Common myeloid progenitor, CD34-positive (primary cell): ENCODE measurements around the gene CAMK1.
A peak's percentile ranks its signal among the peaks of the same experiment; 100 is the strongest.

Source experiments
- CTCF ChIA-PET: fragments of 350-600 bp; sonication (Branson Sonifier 250); formaldehyde crosslinking; loops from one replicate; lab custom pipeline; 2021; ENCODE audit warnings: antibody characterized with exemption; lab: Charles Lee
- POLR2A ChIA-PET: fragments of 350-600 bp; sonication (Branson Sonifier 250); formaldehyde crosslinking; loops from one replicate; lab custom pipeline; 2021; ENCODE audit warnings: antibody characterized with exemption; lab: Charles Lee
- DNase-seq, 3 donors: peaks; one replicate each; pipeline versions ENCODE4 v3.0.0 to v3.0.0-alpha.2; 2013
- H3K27ac ChIP-seq, 2 experiments: 1 replicate in 1 of 2; 2 replicates in 1 of 2; pipeline ENCODE4 v1.7.0; 2013; ENCODE audit warnings: inconsistent platforms in 2 of 2, low read length in 2 of 2, mild to moderate bottlenecking in 2 of 2, low read depth in 1 of 2, moderate library complexity in 1 of 2; ENCODE audit not compliant: severe bottlenecking in 2 of 2, insufficient read depth in 1 of 2, poor library complexity in 1 of 2
- H3K27me3 ChIP-seq, 5 experiments: replicated peaks in 2 of 5; 1 replicate in 3 of 5; 2 replicates in 2 of 5; pipeline versions ENCODE4 v1.6.1 to v1.7.0; 2013; ENCODE audit warnings: low read length in 4 of 5, mild to moderate bottlenecking in 2 of 5, moderate library complexity in 2 of 5, inconsistent platforms in 1 of 5; ENCODE audit not compliant: insufficient read depth in 5 of 5, control insufficient read depth in 4 of 5
- H3K36me3 ChIP-seq, 4 experiments: 1 replicate in 2 of 4; 2 replicates in 2 of 4; pipeline versions ENCODE4 v1.6.1 to v1.7.0; 2013; ENCODE audit warnings: low read length in 3 of 4, control low read depth in 1 of 4, mild to moderate bottlenecking in 1 of 4; ENCODE audit not compliant: control insufficient read depth in 4 of 4, insufficient read depth in 4 of 4
- H3K4me1 ChIP-seq, 4 experiments: 1 replicate in 3 of 4; 2 replicates in 1 of 4; pipeline versions ENCODE4 v1.6.1 to v1.7.1; 2013; ENCODE audit warnings: low read length in 3 of 4, mild to moderate bottlenecking in 3 of 4, control low read depth in 1 of 4, inconsistent platforms in 1 of 4, moderate library complexity in 1 of 4; ENCODE audit not compliant: control insufficient read depth in 4 of 4, insufficient read depth in 4 of 4; ENCODE audit errors: control extremely low read depth in 1 of 4
- H3K4me3 ChIP-seq, 7 experiments: 1 replicate in 4 of 7; 2 replicates in 3 of 7; pipeline versions ENCODE4 v1.5.1 to v1.7.0; 2013; ENCODE audit warnings: mild to moderate bottlenecking in 7 of 7, low read length in 6 of 7, moderate library complexity in 6 of 7, inconsistent platforms in 2 of 7, low read depth in 2 of 7, control low read depth in 1 of 7; ENCODE audit not compliant: insufficient read depth in 4 of 7, control insufficient read depth in 1 of 7; ENCODE audit errors: extremely low read depth in 1 of 7
- H3K9me3 ChIP-seq, 5 experiments: 1 replicate in 4 of 5; 2 replicates in 1 of 5; pipeline versions ENCODE4 v1.6.1 to v1.7.1; 2013; ENCODE audit warnings: low read length in 4 of 5, mild to moderate bottlenecking in 2 of 5, inconsistent platforms in 1 of 5, low read depth in 1 of 5, moderate library complexity in 1 of 5; ENCODE audit not compliant: control insufficient read depth in 4 of 5, insufficient read depth in 2 of 5; ENCODE audit errors: control extremely low read depth in 1 of 5
- WGBS: methylation state at CpG from one replicate; pipeline ENCODE4 v1.1.5; 2013; ENCODE audit not compliant: insufficient coverage; 5-methylcytosine and 5-hydroxymethylcytosine counted together

Gene CAMK1

DNA sequence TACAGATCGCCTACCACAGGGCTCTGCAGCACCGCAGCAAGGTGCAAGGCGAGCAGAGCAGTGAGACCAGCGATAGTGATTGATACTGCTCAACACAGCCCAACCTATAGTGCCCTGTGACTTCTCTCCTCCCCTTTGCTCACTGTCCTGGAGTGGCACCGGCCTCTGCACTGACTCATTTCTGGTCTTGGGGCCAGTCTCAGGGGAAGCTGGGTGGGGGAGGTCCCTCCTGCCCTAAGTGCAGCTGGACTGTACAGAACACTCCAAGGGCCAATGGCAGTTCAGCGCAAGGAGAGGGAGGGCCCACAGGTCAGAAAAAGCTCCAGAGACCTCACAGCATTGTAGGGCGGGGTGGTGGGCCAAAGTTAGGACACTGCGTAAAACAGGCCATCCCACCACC lies 22.5 kb downstream of the CAMK1 start:
- no peak for DNase-seq
- POLR2A ChIA-PET, result no interaction called here
- Histone ChIP-seq H3K27me3 (no peaks in the 10 kb centered on the region), H3K27ac (no peak overlapping the region), H3K9me3 (no peaks in the 10 kb centered on the region), H3K36me3 (peaks cover 23 to 79% (median 65%) of the 10 kb centered on the region in 4 experiments), H3K4me3 (no peak overlapping the region), H3K4me1 (peaks cover 0 to 26% (median 16%) of the 10 kb centered on the region in 4 experiments)
- 98% methylated on average over 5 of the region's 8 CpGs for WGBS
- CTCF ChIA-PET, result interaction anchor here (2.9 to 9.5 kb wide), 2 partner anchors 10 to 15 kb away, joined by 13 to 68 read pairs; partner anchors contain the start of gene BRPF1

DNA sequence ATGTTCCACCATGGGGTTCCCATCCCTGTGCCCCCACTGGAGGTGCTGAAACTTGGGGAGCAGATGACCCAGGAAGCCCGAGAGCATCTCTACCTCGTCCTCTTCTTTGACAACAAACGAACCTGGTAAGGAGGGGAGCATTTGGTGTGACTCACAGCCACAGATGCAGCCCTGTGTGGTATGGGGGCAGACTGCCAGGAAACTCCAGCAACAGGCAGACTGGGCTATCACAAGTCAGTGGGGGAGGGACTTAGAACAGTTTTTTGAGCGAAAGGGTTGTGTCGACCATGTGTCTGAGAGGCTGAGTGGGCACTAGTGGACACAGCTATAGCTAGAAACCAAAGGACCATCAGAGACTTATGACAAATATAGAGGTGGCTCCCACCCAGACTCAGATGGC lies 23.4 kb downstream of the CAMK1 start:
- DNase-seq, result peak in 1 of 3 donors; percentile 26

DNA sequence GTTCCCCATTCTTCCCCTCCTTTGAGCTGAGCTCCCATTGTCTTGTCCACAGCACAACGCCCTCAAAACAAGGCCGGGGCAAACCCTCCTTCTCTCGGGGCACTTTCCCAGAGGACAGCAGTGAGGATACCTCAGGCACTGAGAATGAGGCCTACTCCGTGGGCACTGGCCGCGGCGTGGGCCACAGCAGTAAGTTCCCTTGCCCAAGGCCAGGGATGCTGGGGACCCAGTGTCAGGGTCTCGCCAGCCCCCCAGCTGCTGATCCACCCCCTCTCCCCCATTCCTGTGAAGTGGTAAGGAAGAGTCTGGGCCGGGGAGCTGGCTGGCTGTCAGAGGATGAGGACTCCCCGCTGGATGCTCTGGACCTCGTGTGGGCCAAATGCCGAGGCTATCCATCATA lies 24.2 kb downstream of the CAMK1 start:
- Histone ChIP-seq H3K9me3 (no peaks in the 10 kb centered on the region), H3K27ac (no peak overlapping the region), H3K27me3 (no peaks in the 10 kb centered on the region), H3K4me1 (peaks cover 0 to 14% (median 11%) of the 10 kb centered on the region in 4 experiments), H3K4me3 (no peak overlapping the region), H3K36me3 (peaks cover 29 to 86% (median 75%) of the 10 kb centered on the region in 4 experiments)
- no peak for DNase-seq
- CTCF ChIA-PET, result interaction anchor here (2.3 to 9.5 kb wide), 3 partner anchors 8 to 18 kb away, joined by 7 to 68 read pairs (median 13); partner anchors contain the start of gene BRPF1
- 98% methylated on average over 11 of the region's 12 CpGs for WGBS
- POLR2A ChIA-PET, result interaction anchor here (1.6 kb wide), 1 partner anchor 15 kb away, joined by 7 read pairs; the partner anchor contains the start of gene BRPF1

More for the DNA sequence above, 23.4 kb downstream of the CAMK1 start:
- 94% methylated on average over 5 of the region's 5 CpGs for WGBS
- peaks cover 27 to 81% (median 69%) of the 10 kb centered on the region in 4 experiments for H3K36me3 ChIP-seq
- no peaks in the 10 kb centered on the region for H3K9me3 ChIP-seq
- H3K4me3 ChIP-seq, result no peak overlapping the region
- ChIA-PET POLR2A (no interaction called here), CTCF (interaction anchor here (2.3 to 9.5 kb wide), 3 partner anchors 9 to 19 kb away, joined by 7 to 68 read pairs (median 13); partner anchors contain the start of gene BRPF1)
- peaks cover 0 to 22% (median 16%) of the 10 kb centered on the region in 4 experiments for H3K4me1 ChIP-seq
- no peak overlapping the region for H3K27ac ChIP-seq
- H3K27me3 ChIP-seq, result no peaks in the 10 kb centered on the region

DNA sequence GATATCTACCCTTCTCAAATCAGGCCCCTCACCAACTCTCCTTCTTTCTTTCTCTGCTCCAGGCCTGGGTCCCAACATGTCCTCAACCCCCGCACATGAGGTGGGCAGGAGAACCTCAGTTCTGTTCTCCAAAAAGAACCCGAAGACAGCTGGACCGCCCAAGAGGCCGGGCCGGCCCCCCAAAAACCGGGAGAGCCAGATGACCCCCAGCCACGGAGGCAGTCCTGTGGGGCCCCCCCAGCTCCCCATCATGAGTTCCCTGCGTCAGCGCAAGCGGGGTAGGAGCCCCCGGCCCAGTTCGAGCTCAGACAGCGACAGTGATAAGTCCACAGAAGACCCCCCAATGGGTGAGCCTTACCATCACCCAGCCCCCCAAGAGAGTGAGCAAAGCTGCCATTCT lies 25.6 kb downstream of the CAMK1 start:
- ChIA-PET POLR2A (interaction anchor here (1.2 to 1.6 kb wide), 2 partner anchors 11 to 13 kb away, joined by 5 to 7 read pairs; partner anchors contain the start of gene BRPF1), CTCF (interaction anchor here (0.6 to 9.5 kb wide), 5 partner anchors 12 to 975 kb away, joined by 3 to 68 read pairs (median 4); partner anchors contain the start of genes BRPF1 and OXTR)
- 96% methylated on average over 12 of the region's 13 CpGs for WGBS
- Histone ChIP-seq H3K27ac (no peak overlapping the region), H3K9me3 (no peaks in the 10 kb centered on the region), H3K36me3 (peaks cover 33 to 98% (median 88%) of the 10 kb centered on the region in 4 experiments), H3K4me1 (peaks cover 0 to 3% (median 2%) of the 10 kb centered on the region in 4 experiments), H3K4me3 (no peak overlapping the region), H3K27me3 (no peaks in the 10 kb centered on the region)
- no peak for DNase-seq

DNA sequence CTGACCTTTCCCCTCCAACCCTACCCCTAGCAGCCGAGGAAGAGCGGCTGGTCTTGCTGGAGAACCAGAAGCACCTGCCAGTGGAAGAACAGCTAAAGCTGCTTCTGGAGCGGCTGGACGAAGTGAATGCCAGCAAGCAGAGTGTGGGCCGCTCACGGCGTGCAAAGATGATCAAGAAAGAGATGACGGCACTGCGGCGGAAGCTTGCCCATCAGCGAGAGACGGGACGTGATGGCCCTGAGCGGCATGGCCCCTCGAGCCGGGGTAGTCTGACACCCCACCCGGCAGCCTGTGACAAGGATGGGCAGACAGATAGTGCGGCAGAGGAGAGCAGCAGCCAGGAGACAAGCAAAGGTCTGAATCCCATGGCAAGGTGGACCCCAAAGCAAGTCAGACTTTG lies 26.2 kb downstream of the CAMK1 start:
- no peaks in the 10 kb centered on the region for H3K27me3 ChIP-seq
- H3K4me1 ChIP-seq, result no peaks in the 10 kb centered on the region
- H3K36me3 ChIP-seq, result peaks cover 36 to 100% (median 93%) of the 10 kb centered on the region in 4 experiments
- DNase-seq, result no peak
- no peaks in the 10 kb centered on the region for H3K9me3 ChIP-seq
- WGBS, result 99% methylated on average over 18 of the region's 18 CpGs
- ChIA-PET CTCF (interaction anchor here (0.9 to 9.5 kb wide), 5 partner anchors 11 to 64 kb away, joined by 3 to 68 read pairs (median 4); partner anchors contain the start of gene BRPF1), POLR2A (interaction anchor here (1.2 kb wide), 1 partner anchor 10 kb away, joined by 5 read pairs; no protein-coding TSS in a partner anchor)
- H3K27ac ChIP-seq, result no peak overlapping the region
- no peak overlapping the region for H3K4me3 ChIP-seq

DNA sequence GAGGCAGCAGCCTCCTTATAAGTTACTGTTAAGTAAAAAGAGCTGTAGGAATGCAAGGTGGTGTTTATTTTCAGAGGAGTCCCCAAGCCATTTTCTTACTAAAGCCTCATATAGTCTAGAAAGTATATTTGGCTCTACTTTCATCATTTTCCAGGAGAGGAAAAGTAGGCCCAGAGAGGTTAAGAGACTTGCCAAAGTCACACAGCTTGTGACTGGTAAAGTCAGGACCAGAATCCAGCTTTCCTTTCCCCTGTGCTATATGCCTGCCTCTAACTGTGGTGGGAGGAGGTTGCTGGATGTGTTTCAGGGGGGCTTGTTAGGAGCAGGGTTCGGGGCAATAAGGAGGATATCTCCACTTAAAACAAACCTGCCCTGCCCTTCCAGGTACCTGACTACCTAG lies 27.2 kb downstream of the CAMK1 start:
- ChIA-PET CTCF (interaction anchor here (0.9 to 9.5 kb wide), 5 partner anchors 10 to 65 kb away, joined by 3 to 68 read pairs (median 4); partner anchors contain the start of gene BRPF1), POLR2A (no interaction called here)
- no CpG with 5 or more reads among the region's 1 CpG for WGBS
- H3K36me3 ChIP-seq, result peaks cover 36 to 100% (median 97%) of the 10 kb centered on the region in 4 experiments
- no peaks in the 10 kb centered on the region for H3K9me3 ChIP-seq
- no peaks in the 10 kb centered on the region for H3K4me1 ChIP-seq
- DNase-seq, result no peak
- no peak overlapping the region for H3K27ac ChIP-seq
- H3K4me3 ChIP-seq, result no peak overlapping the region
- no peaks in the 10 kb centered on the region for H3K27me3 ChIP-seq

DNA sequence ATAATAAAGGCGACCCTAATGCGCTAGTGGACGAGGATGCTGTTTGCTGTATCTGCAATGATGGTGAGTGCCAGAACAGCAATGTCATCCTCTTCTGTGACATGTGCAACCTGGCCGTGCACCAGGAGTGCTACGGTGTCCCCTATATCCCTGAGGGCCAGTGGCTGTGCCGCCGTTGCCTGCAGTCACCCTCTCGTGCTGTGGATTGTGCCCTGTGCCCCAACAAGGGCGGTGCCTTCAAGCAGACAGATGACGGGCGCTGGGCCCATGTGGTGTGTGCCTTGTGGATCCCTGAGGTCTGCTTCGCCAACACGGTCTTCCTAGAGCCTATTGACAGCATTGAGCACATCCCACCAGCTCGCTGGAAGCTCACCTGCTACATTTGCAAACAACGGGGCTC lies 30.6 kb downstream of the CAMK1 start:
- ChIA-PET POLR2A (no interaction called here), CTCF (interaction anchor here (0.7 to 3.3 kb wide), 2 partner anchors 12 to 24 kb away, joined by 3 to 16 read pairs; no protein-coding TSS in a partner anchor)
- Histone ChIP-seq H3K36me3 (peaks cover 36 to 95% (median 84%) of the 10 kb centered on the region in 4 experiments), H3K27me3 (no peaks in the 10 kb centered on the region), H3K9me3 (no peaks in the 10 kb centered on the region), H3K27ac (no peak overlapping the region), H3K4me3 (no peak overlapping the region), H3K4me1 (peaks cover 0 to 15% (median 6%) of the 10 kb centered on the region in 4 experiments)
- no peak for DNase-seq
- WGBS, result 96% methylated on average over 15 of the region's 15 CpGs
